T-cell (primary cell): ENCODE results near the gene FLT4. TPM values are rescaled to one million over a fixed set of nuclear protein-coding genes. Genes with fewer than 3 reads are reported as not detected.

Experiments
- ATAC-seq, 4 experiments: fragments of 200-7000 bp in 3 of 4; fragments of 150-1000 bp in 1 of 4; cut with Tn5 transposase; replicated peaks in 1 of 4; 1 replicate in 3 of 4; 2 replicates in 1 of 4; pipeline ENCODE4 v1.10.0; 2021; ENCODE audit warnings: moderate library complexity in 3 of 4, mild to moderate bottlenecking in 2 of 4, moderate number of reproducible peaks in 1 of 4
- CTCF ChIA-PET, 2 donors: fragments of 300-600 bp; sonication (Branson Sonifier 250); formaldehyde crosslinking; loops; one replicate each; lab custom pipeline; 2022; ENCODE audit warnings: antibody characterized with exemption in 2 of 2; lab: Charles Lee
- POLR2A ChIA-PET, 2 donors: fragments of 300-600 bp; sonication (Branson Sonifier 250); formaldehyde crosslinking; loops; one replicate each; lab custom pipeline; 2022; ENCODE audit warnings: antibody characterized with exemption in 2 of 2; lab: Charles Lee
- DNase-seq, 35 experiments: peaks; one replicate each; pipeline versions ENCODE4 v3.0.0 to v3.0.0-alpha.2; 2013 to 2023
- H3K27ac ChIP-seq: one replicate; pipeline ENCODE4 v1.5.1; 2013; ENCODE audit warnings: low read length
- H3K27me3 ChIP-seq, 2 experiments: replicated peaks in 1 of 2; 1 replicate in 1 of 2; 2 replicates in 1 of 2; pipeline versions ENCODE4 v1.6.1 to v1.7.0; 2013; ENCODE audit warnings: low read length in 1 of 2, mixed read lengths in 1 of 2; ENCODE audit not compliant: control insufficient read depth in 2 of 2, insufficient read depth in 2 of 2; ENCODE audit errors: extremely low read depth in 1 of 2
- H3K36me3 ChIP-seq, 2 donors: 1 replicate in 1 of 2; 2 replicates in 1 of 2; pipeline versions ENCODE4 v1.6.1 to v1.7.0; 2013; ENCODE audit warnings: low read length in 1 of 2; ENCODE audit not compliant: control insufficient read depth in 2 of 2, insufficient read depth in 1 of 2; ENCODE audit errors: extremely low read depth in 1 of 2
- H3K4me1 ChIP-seq, 2 experiments: 1 replicate in 1 of 2; 2 replicates in 1 of 2; pipeline versions ENCODE4 v1.6.1 to v1.7.0; 2013; ENCODE audit warnings: low read length in 2 of 2, mixed read lengths in 1 of 2; ENCODE audit not compliant: insufficient read depth in 2 of 2, control insufficient read depth in 1 of 2; ENCODE audit errors: extremely low read depth in 1 of 2
- H3K4me3 ChIP-seq, 2 donors: 1 replicate in 1 of 2; 2 replicates in 1 of 2; pipeline versions ENCODE4 v1.5.1 to v1.7.0; 2013; ENCODE audit warnings: mild to moderate bottlenecking in 2 of 2, low read length in 1 of 2, moderate library complexity in 1 of 2; ENCODE audit not compliant: control insufficient read depth in 1 of 2; ENCODE audit errors: extremely low read depth in 1 of 2
- H3K9me3 ChIP-seq: 2 replicates; pipeline ENCODE4 v1.7.0; 2013
- H3K27ac Mint-ChIP-seq, 2 donors: one replicate each; pipeline ENCODE4 v1.8.0; 2020 to 2021; ENCODE audit warnings: mild to moderate bottlenecking in 2 of 2, mixed read lengths in 2 of 2
- H3K27me3 Mint-ChIP-seq, 2 donors: one replicate each; pipeline ENCODE4 v1.8.0; 2021 to 2022; ENCODE audit warnings: mixed read lengths in 2 of 2
- H3K36me3 Mint-ChIP-seq: one replicate; pipeline ENCODE4 v1.8.0; 2021; ENCODE audit warnings: mixed read lengths
- H3K4me1 Mint-ChIP-seq, 3 donors: one replicate each; pipeline ENCODE4 v1.8.0; 2020 to 2022; ENCODE audit warnings: mixed read lengths in 3 of 3, mild to moderate bottlenecking in 1 of 3
- H3K4me3 Mint-ChIP-seq, 3 donors: one replicate each; pipeline ENCODE4 v1.8.0; 2020 to 2022; ENCODE audit warnings: mild to moderate bottlenecking in 3 of 3, mixed read lengths in 3 of 3, moderate library complexity in 3 of 3
- H3K9me3 Mint-ChIP-seq, 3 donors: one replicate each; pipeline ENCODE4 v1.8.0; 2020 to 2022; ENCODE audit warnings: mixed read lengths in 3 of 3
- WGBS: methylation state at CpG from one replicate; pipeline ENCODE4 v1.1.5; 2013; ENCODE audit warnings: missing lambda C conversion rate; ENCODE audit not compliant: insufficient coverage; 5-methylcytosine and 5-hydroxymethylcytosine counted together
- total RNA-seq, 35 experiments: library from RNA in 6 of 35; stranded (reverse) in 6 of 35; fragments of 120-200 nt in 1 of 35; gene quantifications; one replicate each; pipeline versions ENCODE4 v1.2.1 to v1.2.4 and lab custom pipeline; 2013 to 2026

FLT4 gene
- total RNA-seq, 5 donors from 2014 or later (not counting 1 experiment from before 2014, with no cell fraction given) = 5.0 to 11.6 (median 8.6) TPM

GRCh38 chr5:180652346-180652745 lies 2.9 kb upstream of the FLT4 start:
- no peak overlapping the region for H3K4me3 Mint-ChIP-seq
- no peak overlapping the region for H3K27ac ChIP-seq
- H3K4me3 ChIP-seq = no peak overlapping the region
- DNase-seq (no peak), ATAC-seq (no peak)
- H3K4me1 Mint-ChIP-seq = peaks cover 17 to 21% (median 21%) of the 10 kb centered on the region in 3 donors
- no peaks in the 10 kb centered on the region for H3K9me3 ChIP-seq
- peaks cover 35 to 52% of the 10 kb centered on the region in 2 donors for H3K27me3 Mint-ChIP-seq
- H3K36me3 Mint-ChIP-seq = no peaks in the 10 kb centered on the region
- ChIA-PET POLR2A (no interaction called here), CTCF (interaction anchor here in 1 of 2 donors (0.6 to 0.7 kb wide), 2 partner anchors 10 to 95 kb away, joined by 3 read pairs; no protein-coding TSS in a partner anchor)
- H3K9me3 Mint-ChIP-seq = no peaks in the 10 kb centered on the region
- H3K27ac Mint-ChIP-seq = no peak overlapping the region
- WGBS = 95% methylated on average over 6 of the region's 11 CpGs
- peaks cover 8 to 43% of the 10 kb centered on the region in 2 experiments for H3K27me3 ChIP-seq
- no peaks in the 10 kb centered on the region for H3K36me3 ChIP-seq
- H3K4me1 ChIP-seq = peaks cover 0 to 11% of the 10 kb centered on the region in 2 experiments

GRCh38 chr5:180648658-180649296 lies 623 bp downstream of the FLT4 start:
- 6% methylated on average over 77 of the region's 80 CpGs for WGBS
- ATAC-seq = peak; percentile 39 to 49 (median 45)
- ChIA-PET CTCF (no interaction called here), POLR2A (no interaction called here)
- H3K4me3 ChIP-seq = peak overlapping the region in 1 of 2 donors; percentile 53
- Mint-ChIP-seq H3K4me1 (peaks cover 17 to 21% (median 21%) of the 10 kb centered on the region in 3 donors), H3K4me3 (peak overlapping the region; percentile 75 to 79 (median 78)), H3K27me3 (peaks cover 28 to 55% of the 10 kb centered on the region in 2 donors), H3K27ac (peak overlapping the region in 1 of 2 donors; percentile 52), H3K36me3 (no peaks in the 10 kb centered on the region), H3K9me3 (no peaks in the 10 kb centered on the region)
- peak in 5 of 35 experiments; percentile 16 to 41 (median 28) for DNase-seq
- no peaks in the 10 kb centered on the region for H3K36me3 ChIP-seq
- peaks cover 0 to 11% of the 10 kb centered on the region in 2 experiments for H3K4me1 ChIP-seq
- H3K9me3 ChIP-seq = no peaks in the 10 kb centered on the region
- H3K27ac ChIP-seq = no peak overlapping the region
- H3K27me3 ChIP-seq = peaks cover 8 to 55% of the 10 kb centered on the region in 2 experiments

- DNase-seq (no peak), ATAC-seq (no peak)
- Histone ChIP-seq H3K9me3 (no peaks in the 10 kb centered on the region), H3K4me3 (no peak overlapping the region), H3K27me3 (peaks cover 8 to 49% of the 10 kb centered on the region in 2 experiments), H3K27ac (no peak overlapping the region), H3K36me3 (no peaks in the 10 kb centered on the region), H3K4me1 (peaks cover 0 to 11% of the 10 kb centered on the region in 2 experiments)
- Mint-ChIP-seq H3K27me3 (peaks cover 27 to 54% of the 10 kb centered on the region in 2 donors), H3K4me3 (peak overlapping the region; percentile 75 to 79 (median 78)), H3K4me1 (peaks cover 17 to 21% (median 21%) of the 10 kb centered on the region in 3 donors), H3K36me3 (no peaks in the 10 kb centered on the region), H3K9me3 (no peaks in the 10 kb centered on the region), H3K27ac (peak overlapping the region in 1 of 2 donors; percentile 52)
- 92% methylated on average over 7 of the region's 8 CpGs for WGBS
- CTCF ChIA-PET = no interaction called here
- POLR2A ChIA-PET = no interaction called here
Measured at GRCh38 chr5:180647941-180648500, 1.4 kb downstream of the FLT4 start.

GRCh38 chr5:180647465-180647864 lies 1.9 kb downstream of the FLT4 start:
- Mint-ChIP-seq H3K27ac (no peak overlapping the region), H3K36me3 (no peaks in the 10 kb centered on the region), H3K4me1 (peaks cover 17 to 21% (median 21%) of the 10 kb centered on the region in 3 donors), H3K4me3 (peak overlapping the region; percentile 32 to 79 (median 51)), H3K27me3 (peaks cover 22 to 49% of the 10 kb centered on the region in 2 donors), H3K9me3 (no peaks in the 10 kb centered on the region)
- no peak overlapping the region for H3K27ac ChIP-seq
- H3K27me3 ChIP-seq = peaks cover 5 to 49% of the 10 kb centered on the region in 2 experiments
- no peaks in the 10 kb centered on the region for H3K9me3 ChIP-seq
- WGBS = 93% methylated on average over 7 of the region's 8 CpGs
- no peaks in the 10 kb centered on the region for H3K36me3 ChIP-seq
- H3K4me1 ChIP-seq = peaks cover 0 to 11% of the 10 kb centered on the region in 2 experiments
- H3K4me3 ChIP-seq = no peak overlapping the region
- DNase-seq = no peak
- ChIA-PET CTCF (no interaction called here), POLR2A (no interaction called here)
- ATAC-seq = no peak

- Histone ChIP-seq H3K4me1 (peaks cover 0 to 11% of the 10 kb centered on the region in 2 experiments), H3K36me3 (no peaks in the 10 kb centered on the region), H3K27me3 (peaks cover 5 to 44% of the 10 kb centered on the region in 2 experiments), H3K9me3 (no peaks in the 10 kb centered on the region), H3K4me3 (no peak overlapping the region), H3K27ac (no peak overlapping the region)
- 31% methylated on average over 1 of the region's 1 CpG for WGBS
- Mint-ChIP-seq H3K36me3 (no peaks in the 10 kb centered on the region), H3K4me1 (peaks cover 17 to 21% (median 21%) of the 10 kb centered on the region in 3 donors), H3K9me3 (no peaks in the 10 kb centered on the region), H3K27me3 (peaks cover 20 to 45% of the 10 kb centered on the region in 2 donors), H3K4me3 (peak overlapping the region in 2 of 3 donors; percentile 3 to 79), H3K27ac (no peak overlapping the region)
- DNase-seq (no peak), ATAC-seq (no peak)
- ChIA-PET POLR2A (no interaction called here), CTCF (no interaction called here)
Measured at GRCh38 chr5:180646963-180647305, 2.5 kb downstream of the FLT4 start.

GRCh38 chr5:180646289-180646962 lies 3.0 kb downstream of the FLT4 start:
- H3K27me3 Mint-ChIP-seq = peaks cover 15 to 40% of the 10 kb centered on the region in 2 donors
- DNase-seq (no peak), ATAC-seq (no peak)
- no peaks in the 10 kb centered on the region for H3K36me3 ChIP-seq
- no peak overlapping the region for H3K27ac Mint-ChIP-seq
- H3K27me3 ChIP-seq = peaks cover 0 to 45% of the 10 kb centered on the region in 2 experiments
- 77% methylated on average over 10 of the region's 10 CpGs for WGBS
- H3K9me3 ChIP-seq = no peaks in the 10 kb centered on the region
- no peaks in the 10 kb centered on the region for H3K9me3 Mint-ChIP-seq
- ChIA-PET POLR2A (no interaction called here), CTCF (no interaction called here)
- peaks cover 0 to 11% of the 10 kb centered on the region in 2 experiments for H3K4me1 ChIP-seq
- peaks cover 17 to 21% (median 19%) of the 10 kb centered on the region in 3 donors for H3K4me1 Mint-ChIP-seq
- H3K4me3 ChIP-seq = no peak overlapping the region
- no peak overlapping the region for H3K27ac ChIP-seq
- no peaks in the 10 kb centered on the region for H3K36me3 Mint-ChIP-seq
- no peak overlapping the region for H3K4me3 Mint-ChIP-seq
